NCI-H345 treated with DMSO at 0.1 percent for 48 hours (cell line): ENCODE measurements around the gene KCTD8.
"Not testable (repeated sequence)": the region's sequence is repeated elsewhere in the genome, so short reads cannot be mapped to it uniquely, and the experiment has no call there.

ENCODE experiments used
- DNase-seq: peaks from one replicate; lab custom pipeline; 2025; ENCODE audit not compliant: unreplicated experiment; lab: John Stamatoyannopoulos, UW

The KCTD8 gene

GRCh38 chr4:44167766-44168165 is 280.8 kb downstream of the KCTD8 start:
- not testable (repeated sequence) for DNase-seq

DNA sequence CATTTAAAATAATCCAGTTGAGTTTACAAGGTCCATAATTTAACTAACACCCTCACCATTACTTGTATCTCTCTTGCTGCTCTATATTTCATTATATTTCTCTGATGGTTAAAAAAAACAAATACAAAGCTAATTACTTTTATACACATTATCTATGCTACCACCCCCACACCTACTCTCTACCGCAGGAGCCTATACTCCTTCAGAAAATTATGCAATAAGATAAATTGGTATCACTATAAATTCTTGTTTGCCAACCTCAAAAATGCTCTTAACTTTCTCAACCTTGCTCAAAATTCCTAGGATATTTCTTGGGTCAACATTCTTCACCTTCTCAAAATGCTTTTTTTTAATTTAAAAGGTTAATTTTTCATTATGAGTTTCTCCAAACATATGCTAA is 282.7 kb downstream of the KCTD8 start:
- DNase-seq = no peak

DNA sequence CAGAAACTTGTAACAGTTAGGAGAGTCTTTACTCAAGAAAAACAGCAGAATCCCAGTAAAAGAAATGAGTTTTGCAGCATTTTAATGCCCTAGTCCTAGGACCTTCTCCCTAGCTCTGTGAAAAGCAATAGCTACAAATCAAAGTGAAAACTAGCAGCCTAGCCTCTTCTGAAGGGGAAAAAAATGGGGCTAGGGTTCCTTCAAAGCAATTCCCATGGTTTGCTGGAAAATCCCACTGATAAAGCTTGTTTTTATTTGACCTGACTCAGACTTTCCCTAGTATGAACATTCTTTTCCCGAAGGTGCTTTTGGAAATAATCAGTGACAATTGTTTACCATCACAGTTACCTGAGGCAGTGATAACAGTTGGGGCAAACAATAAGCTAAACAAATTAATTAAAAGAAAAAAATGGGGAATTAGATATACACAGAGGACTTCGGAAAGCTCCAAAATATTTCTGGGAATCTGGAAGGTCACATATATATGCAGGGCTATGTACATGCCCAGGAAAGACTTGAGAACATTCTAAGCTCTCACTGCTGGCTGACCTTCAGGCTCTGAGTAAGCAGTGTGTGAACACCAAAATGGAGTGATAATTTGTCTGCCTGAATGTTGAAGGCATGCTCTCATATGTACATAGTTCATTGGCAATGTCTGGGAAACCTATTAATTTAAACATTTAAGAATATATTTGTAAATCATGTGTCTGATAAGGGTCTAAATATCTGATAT is 285.9 kb downstream of the KCTD8 start:
- DNase-seq = no peak

DNA sequence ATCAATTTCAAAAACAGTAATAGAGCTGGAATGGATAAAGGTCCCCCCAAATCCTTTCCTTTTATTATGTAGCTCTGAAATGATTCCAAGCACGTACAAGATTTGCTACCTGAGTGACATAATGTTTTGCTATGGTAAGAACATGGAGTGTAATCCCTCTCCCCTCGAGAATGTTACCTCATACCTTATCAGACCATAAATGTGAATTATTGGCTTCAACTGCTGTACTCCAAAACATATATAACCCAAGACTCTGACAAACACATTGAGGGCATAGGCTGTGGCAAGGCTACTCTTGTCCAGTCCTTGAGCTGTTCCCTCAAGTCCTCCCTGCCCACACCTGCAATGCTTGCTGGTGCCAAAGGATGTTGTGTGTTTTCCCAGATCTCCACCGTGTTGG is 286.9 kb downstream of the KCTD8 start:
- DNase-seq = no peak

- DNase-seq = no peak
Observed at GRCh38 chr4:44160776-44161367, 287.7 kb downstream of the KCTD8 start.

GRCh38 chr4:44159991-44160390 is 288.6 kb downstream of the KCTD8 start:
- DNase-seq = no peak

GRCh38 chr4:44157611-44158277 is 290.9 kb downstream of the KCTD8 start:
- no peak for DNase-seq

- DNase-seq = no peak
Observed at GRCh38 chr4:44150091-44150576, 298.5 kb downstream of the KCTD8 start.

GRCh38 chr4:44149282-44149681 is 299.3 kb downstream of the KCTD8 start:
- no peak for DNase-seq

DNA sequence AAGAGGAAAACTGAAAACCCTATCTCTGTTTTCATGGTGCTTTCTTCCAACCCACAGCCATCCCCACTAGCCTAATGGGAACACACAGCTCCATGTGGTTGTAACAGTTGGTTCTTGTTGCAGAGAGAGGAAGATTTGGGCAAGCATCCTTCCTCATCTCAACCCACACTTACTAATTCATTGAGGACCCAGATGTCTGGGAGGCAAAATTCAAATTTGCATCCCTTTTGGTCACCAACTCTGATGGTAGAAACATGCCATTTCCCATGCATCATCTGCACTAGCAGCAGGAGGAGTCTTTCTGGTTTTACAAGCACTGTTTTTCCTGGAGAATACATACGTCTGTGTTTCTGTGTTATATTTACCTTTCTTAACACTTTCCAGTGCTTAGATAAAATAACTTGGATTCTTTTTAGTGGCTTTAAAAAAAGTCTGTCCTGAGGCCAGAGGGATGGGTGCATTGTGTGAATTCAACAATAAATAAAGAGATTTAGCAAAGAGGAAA is 301.0 kb downstream of the KCTD8 start:
- DNase-seq = no peak

GRCh38 chr4:44146516-44146915 is 302.1 kb downstream of the KCTD8 start:
- DNase-seq = no peak

- no peak for DNase-seq
Observed at GRCh38 chr4:44145868-44146267, 302.7 kb downstream of the KCTD8 start.

DNA sequence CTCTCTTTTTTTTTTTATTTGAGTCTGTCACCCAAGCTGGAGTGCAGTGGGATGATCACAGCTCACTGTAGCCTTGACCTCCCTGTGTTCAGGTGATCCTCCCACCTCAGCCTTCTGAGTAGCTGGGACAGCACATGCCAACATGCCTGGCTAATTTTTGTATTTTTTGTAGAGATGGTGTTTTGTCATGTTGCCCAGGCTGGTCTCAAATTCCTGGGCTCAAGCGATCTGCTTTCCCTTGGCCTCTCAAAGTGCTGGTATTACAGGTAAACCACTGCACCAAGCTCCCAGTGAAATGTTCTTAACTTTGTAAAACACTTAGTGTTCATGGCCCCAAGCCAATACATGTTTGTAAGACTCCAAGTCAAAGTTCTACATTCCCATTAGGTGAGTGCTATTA is 316.1 kb downstream of the KCTD8 start:
- no peak for DNase-seq
